GM18502 (cell line): ENCODE measurements around the gene PLK1.

Experiments used
- ATAC-seq: cut with Tn5 transposase; IDR thresholded peaks from one replicate; pipeline ENCODE4 v1.9.1; 2021; ENCODE audit warnings: mild to moderate bottlenecking; ENCODE audit not compliant: unreplicated experiment, poor library complexity

The PLK1 gene

DNA sequence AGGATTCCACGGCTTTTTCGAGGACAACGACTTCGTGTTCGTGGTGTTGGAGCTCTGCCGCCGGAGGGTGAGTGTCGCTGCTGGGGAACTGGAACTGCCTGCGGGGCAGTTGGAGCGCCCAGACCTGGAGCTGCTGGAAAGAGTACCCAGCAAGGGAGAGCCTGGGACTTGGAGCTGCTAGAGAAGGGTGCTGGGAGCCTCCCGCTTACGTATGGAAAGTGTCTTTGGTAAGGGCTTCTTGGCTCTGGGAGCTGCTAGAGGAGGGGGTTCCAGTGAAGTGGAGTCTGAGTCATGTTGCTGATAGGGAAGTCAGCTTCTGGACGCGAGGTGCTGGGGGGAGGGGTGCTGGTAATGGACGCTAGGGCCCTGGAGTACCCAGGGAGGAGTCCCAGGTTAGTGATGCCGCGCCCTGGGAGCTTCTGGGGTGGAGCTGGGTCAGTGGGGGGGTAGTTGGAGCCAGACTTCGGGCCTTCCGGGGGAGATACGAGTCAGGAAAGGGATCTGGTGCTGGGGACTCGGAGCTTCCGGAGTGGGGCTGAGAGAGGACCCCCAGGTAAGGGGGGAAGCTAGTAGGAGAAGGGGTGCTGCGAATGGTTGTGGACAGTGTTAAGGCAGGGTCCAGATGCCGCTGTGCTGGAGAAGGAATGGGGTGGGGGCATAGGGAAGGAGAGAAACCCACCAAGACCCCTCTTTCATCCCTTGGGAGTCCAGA is 741 bp downstream of the PLK1 start:
- ATAC-seq: no peak

DNA sequence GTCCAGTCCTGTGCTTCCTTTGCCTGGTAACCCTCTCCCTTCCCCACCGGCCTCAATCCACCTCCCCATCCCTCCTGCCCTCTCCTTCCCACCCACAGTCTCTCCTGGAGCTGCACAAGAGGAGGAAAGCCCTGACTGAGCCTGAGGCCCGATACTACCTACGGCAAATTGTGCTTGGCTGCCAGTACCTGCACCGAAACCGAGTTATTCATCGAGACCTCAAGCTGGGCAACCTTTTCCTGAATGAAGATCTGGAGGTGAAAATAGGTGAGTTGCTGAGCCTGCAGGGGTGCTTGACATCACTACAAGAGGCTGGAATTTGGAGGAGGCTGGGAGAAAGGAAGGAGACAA is 1.3 kb downstream of the PLK1 start:
- ATAC-seq: no peak

DNA sequence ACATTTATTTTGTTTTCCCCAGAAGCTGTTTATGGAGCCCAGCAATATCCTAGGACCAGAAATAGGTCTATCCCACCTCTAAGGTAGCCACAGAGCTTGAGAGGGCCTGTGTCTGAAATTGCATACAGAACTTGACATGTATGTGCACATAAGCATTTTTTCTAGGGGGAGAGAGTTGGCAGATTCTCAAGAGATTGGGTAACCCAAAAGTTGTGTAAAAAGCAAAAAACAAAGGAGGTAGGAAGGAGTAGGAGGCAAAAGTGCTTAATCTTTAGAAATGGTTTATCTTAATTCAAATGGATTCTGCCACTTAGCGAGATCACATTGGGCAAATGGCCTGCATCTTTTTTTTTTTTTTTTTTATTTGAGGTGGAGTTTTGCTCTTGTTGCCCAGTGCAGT is 3.5 kb downstream of the PLK1 start:
- ATAC-seq: no peak

DNA sequence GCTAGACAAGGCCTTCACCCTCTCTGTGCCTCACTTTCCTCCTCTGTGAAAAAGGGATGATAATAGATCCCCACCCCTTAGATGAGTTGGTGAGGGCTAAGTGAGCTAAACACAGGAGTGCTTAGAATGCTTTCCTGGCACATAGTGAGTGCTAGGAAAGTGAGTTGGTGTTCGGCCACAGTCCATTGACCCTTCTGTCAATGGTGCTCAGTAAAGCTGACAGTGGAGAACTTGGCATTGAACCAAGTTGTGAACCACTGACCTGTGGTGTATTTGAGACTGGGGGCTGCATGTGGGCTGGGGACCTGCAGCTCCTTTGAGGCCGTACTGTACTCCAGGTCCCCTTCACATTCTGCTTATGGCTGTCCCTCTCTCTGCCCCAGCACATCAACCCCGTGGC is 4.8 kb downstream of the PLK1 start:
- no peak for ATAC-seq

DNA sequence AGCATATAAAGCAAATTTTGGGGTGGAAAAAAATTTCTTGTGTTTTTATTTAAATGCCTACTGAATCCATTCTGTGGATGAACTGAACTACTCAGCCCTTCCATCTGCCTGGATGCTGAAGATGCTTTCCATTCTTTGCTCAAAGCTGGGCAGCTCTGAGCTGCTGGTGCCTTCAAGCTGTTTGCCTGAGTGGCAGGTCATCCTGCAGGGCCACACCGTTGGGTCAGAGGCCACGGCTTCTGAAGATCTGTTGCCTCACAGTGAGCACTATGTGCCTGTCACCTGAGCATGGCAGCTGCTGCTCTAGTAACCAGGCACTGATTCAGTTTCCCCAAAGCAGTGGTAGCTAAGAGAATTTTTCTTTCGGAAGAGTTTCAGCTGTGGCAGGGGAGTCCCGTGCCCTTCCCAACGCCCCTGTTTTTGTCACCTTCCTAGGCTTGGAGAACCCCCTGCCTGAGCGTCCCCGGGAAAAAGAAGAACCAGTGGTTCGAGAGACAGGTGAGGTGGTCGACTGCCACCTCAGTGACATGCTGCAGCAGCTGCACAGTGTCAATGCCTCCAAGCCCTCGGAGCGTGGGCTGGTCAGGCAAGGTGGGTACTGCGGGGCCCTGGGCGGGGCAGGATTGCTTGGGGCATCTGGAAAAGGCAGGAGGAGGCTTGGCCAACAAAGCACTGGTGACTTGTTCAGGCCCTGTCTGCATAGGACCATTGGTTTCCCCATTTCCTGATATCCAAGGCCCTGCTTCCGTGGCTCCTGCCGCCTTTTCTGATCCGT is 8.5 kb downstream of the PLK1 start:
- ATAC-seq: no peak

DNA sequence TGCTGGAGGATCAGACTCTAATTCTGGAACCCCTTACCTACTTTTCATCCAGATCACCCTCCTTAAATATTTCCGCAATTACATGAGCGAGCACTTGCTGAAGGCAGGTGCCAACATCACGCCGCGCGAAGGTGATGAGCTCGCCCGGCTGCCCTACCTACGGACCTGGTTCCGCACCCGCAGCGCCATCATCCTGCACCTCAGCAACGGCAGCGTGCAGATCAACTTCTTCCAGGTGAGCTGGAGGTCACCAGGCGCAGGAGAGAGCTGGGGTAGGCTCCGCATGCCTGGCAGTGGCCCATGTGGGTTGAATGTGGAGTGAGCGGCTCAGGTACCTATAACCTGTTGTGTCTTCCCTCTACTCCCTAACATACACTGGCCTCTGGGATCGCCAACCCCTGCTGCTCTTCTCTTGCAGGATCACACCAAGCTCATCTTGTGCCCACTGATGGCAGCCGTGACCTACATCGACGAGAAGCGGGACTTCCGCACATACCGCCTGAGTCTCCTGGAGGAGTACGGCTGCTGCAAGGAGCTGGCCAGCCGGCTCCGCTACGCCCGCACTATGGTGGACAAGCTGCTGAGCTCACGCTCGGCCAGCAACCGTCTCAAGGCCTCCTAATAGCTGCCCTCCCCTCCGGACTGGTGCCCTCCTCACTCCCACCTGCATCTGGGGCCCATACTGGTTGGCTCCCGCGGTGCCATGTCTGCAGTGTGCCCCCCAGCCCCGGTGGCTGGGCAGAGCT is 10.9 kb downstream of the PLK1 start:
- ATAC-seq: no peak

DNA sequence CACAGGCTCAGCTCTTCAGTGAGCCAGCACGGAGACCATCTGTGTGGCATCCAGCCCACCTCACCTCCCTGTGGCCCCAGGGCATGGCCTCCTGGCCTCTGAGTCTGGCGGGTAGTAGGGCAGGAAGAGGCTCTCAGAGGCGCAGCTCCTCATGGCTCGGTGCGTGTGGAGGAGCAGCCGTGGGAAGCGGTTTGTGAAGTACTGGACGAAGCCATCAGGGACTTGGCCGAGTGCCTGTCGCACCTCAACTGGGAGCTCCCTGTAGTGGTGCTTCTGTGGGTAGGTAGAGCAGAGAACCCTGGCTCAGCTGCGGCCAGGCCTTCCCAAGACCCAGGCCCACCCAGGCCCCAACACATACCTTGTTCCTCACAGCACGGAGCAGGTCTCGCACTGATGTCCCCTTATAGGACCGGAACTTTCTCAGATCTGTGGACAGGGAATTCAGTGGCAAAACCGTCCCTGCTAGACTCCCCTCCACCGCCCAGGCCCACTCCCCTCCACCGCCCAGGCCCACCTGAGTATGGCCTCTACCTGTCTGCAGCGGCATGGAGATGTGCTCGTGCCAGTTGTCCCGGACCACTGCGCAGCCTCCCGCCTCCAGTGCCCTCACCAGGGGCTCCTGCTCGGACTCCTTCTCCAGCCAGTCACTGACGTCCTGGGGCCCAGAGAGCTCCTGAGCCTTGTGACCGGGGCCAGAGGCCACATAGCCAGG is 12.2 kb downstream of the PLK1 start:
- ATAC-seq: no peak

DNA sequence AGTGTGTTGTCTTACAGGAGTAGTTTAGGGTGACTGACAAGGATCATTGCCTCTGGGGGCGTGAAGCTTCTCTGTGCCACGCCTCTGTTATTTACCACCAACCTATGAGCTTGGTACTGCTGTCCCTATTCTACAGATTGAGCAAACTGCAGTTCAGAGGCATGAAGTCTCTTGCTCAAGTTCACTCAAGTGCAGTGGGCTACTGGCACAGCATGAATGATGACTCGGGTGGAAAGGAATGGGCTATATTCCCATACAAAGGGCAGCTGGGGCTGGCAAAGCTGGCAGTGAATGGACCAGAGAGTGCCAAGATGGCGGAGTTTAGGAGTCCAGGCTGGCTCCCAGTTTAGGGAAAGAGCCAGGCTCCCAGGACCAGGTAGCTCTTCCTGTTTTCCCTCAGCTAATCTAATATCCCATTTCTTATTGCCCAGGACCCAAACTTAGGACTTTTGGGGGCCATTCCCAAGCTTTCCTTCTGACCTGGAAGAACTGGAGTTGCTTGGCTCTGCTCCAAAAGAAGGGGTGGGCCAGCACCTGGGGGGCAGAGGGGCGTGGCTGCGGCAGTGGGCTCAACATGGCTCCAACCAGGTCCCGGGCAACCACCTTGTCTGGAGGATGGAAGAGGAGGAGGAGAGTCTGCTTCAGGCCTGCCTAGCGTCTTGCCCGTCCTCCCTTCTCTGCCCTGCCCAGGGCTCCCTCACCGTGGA is 12.9 kb downstream of the PLK1 start:
- ATAC-seq: no peak

DNA sequence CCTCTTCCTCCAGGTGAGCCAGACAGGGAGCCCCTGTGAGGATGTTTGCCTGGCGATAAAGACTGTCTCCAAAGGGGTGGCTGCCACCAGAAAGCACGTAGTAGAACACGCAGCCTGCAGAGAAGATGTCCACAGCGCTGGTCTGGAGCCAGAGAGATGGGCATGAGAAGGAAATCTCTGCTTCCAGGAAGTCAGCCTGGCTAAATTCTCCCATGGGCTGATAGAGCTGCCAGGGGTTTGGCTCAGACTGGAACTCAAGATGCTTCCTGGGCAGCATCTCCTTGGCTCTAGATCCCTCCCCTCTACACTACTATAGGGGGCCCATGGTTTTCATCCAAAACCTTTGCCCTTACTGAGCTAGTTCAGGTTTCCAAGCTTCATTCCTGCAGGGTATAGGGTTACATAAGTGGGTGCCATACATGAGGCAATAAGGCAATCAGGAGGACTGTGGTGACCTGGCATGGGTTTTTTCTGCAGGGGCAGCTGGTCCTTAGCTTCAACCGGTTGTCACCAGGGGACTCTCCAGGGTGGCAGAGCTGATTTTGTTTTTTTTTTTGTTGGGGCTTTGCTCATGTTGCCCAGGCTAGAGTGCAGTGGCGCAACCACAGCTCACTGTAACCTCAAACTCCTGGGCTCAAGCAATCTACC is 13.6 kb downstream of the PLK1 start:
- no peak for ATAC-seq

DNA sequence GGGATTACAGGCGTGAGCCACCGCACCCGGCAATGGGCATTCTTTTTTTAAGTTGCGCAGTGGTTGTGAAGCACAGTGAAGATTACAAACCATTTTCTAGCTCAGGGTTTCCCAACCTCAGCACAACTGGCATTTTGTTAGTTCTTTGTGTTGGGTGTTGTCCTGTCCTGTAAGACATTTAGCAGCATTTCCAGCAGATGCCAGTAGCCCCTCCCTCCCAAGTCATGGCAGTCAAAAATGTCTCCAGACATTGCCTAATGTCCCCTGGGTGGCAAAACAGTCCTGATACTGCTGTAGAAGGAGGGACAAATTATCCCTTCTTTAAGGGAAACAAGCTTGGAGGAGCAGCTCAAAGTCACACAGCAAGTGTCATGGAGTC is 15.6 kb downstream of the PLK1 start:
- ATAC-seq: no peak

DNA sequence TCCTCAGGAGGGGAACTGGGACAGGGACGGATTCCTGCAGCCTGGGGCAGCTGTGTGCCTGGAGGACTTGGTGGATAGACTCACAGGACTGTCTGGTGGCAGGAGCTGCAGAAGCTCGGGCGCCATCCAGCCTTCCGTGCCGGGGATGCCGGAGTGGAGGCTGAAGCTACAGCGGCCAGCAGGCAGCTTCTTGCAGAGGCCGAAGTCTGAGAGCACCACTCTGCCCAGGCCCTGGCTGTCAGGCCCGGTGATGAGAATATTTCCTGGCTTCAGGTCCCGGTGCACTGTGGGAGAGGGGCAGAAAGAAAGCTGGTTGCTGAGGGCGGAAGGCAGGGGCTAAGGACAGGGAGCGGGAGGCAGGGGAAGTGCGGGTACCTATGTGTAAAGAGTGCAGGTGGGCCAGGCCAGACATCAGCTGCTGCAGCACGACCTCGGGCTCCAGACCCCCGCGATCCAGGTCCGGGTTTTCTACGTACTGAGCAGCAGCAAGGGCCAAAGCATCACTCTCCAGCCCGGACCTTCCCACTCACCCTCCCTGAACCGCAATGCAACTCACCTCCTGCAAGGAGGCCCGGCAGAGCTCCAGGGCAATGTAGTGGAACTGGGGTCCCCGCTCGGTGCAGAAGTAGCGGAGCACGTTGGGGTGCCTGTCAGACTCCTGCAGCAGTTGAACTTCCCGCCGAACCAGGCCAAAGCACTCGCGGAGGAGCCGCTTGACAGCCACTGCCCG is 16.1 kb downstream of the PLK1 start:
- ATAC-seq: no peak

DNA sequence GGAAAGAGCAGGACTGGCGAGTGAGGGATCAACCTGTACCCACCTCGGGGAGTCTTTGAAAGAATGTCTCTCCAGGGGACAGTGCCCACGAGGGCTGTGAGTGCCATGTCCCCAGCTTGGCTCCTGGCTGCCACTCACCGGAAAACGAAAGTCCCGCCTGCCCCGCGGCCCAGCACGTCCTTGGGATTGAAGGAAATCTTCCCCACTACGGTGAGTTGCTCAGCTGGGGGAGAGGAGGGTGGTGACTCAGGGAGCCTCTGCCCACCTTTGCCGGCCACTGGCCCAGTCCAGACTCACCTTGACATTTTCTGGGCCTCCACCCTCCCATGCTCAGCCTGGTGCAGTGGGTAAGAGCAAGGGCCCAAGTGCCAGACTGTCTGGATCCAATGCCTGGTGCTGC is 17.1 kb downstream of the PLK1 start:
- ATAC-seq: no peak

DNA sequence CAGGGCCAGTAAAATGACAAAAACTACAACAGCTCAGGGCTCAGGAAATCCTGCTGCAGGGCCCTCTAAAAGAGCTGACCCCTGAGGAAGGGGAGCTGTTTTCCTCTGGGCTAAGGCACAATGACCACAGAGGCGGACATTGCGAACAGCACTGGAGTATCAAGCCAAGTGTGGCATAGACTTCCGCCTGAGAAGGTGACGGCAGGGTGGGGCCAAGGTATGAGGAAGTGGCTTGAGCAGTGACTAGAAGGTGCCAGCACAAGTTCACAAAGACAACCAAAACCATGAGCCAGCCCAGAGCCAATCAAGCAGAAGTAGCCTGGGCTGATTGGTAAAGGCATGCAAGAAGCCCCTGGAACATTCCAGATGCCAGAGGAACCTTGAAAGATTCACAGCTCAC is 20.4 kb downstream of the PLK1 start:
- no peak for ATAC-seq

DNA sequence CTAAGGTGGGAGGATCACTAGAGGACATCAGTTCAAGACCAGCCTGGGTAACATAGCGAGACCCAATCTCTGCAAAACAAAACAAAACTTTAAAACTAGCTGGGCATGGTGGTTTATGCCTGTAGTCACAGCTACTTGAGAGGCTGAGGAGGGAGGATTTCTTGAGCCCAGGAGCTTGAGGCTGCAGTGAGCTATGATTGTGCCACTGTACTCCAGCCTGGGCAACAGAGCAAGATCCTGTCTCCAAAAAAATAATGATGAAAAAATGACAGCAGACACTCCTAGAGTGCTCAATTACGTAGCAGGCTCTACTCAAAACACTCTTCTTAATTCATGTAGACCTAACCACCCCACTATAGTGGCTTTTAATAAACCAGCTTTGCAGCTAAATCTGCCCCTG is 21.4 kb downstream of the PLK1 start:
- ATAC-seq: no peak

DNA sequence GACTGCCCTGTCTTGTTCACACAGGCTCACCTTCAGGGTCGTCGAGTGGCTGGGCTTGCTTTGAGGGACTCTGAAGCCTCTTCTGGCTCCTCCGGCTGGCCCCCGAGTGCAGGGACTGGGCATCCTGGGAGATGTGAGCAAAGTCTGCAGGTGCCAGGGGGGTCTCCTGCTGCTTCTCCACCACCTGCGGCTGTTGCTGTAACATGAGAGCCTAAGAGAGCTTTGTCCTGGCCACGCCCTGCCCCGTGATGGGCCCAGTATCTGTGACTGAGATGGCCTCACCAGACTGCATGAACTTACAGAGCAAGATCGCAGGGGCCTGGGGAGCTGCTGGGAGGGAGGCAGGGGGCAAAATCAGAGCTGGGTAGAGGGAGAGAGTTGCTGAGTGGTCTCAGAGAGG is 21.8 kb downstream of the PLK1 start:
- ATAC-seq: no peak

DNA sequence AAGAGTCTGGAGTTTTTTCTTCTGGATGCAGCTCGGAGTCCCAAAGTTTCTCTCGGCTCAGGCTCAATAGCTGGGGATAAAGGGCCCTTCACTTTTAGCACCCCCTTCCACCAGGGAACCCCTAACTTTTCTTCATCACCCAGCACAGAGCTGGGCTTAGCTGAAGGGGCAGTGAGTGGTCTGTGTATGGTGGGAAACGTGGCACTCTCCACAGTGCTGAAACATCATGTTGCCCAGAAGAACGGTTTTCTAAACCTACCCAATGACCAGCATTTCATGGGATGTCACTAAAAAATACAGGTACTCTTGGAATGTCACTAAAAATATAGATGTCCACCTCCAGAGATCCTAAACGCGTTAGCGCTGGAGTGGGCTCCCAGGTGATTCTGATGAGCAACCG is 22.4 kb downstream of the PLK1 start:
- ATAC-seq: no peak

DNA sequence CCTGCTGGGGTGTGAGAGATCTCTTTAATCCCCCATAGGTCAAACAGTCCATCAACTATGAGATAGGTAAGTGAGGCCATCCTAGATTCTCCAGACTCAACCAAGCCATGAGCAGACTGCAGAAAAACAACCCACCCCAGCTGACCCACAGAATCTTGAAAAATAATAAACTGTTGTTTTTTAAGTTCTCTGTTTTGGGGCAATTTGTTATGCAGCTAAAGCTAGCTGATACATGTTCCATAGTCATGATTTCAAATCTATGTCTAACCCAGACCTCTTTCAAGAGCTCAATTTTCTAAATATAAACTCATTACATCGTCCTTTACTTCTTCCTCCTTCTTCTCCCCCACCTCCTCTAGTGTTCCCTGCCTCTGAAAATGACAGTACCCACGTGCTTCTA is 24.3 kb downstream of the PLK1 start:
- no peak for ATAC-seq

DNA sequence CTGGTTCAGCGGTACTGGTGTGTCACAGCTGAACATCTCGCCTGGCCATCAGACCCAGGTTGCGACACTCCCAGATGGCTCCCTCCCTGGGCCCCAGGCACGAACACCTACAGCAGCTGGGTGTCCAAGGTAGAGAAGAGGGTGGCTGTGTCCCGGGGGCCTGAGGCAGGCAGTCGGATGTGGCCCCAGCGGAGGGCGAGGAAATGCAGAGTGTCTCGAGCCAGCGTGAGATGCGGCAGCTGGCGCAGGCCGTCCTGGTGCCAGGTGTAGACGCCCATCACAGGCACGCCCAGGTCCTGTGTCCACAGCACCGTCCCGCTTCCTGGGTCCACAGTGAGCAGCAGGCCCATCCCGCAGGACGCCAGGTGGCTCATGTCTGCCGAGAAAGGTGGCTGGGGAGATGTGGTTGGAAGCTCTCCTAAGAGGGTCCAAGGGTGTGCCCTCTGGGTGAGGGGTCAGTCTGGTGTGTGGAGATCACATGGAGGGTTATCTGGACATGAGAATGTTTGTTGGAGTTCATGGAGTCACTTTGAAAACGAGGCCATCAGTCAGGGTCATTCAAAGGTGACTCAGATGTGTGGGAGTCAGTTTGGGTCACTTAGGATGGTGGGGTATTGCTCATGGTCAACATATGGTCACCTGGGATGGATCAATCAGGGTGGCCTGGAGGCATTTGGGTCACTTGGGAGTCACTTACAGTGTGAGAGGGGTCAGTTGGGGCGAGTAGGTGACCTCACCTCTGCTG is 26.3 kb downstream of the PLK1 start:
- ATAC-seq: no peak

DNA sequence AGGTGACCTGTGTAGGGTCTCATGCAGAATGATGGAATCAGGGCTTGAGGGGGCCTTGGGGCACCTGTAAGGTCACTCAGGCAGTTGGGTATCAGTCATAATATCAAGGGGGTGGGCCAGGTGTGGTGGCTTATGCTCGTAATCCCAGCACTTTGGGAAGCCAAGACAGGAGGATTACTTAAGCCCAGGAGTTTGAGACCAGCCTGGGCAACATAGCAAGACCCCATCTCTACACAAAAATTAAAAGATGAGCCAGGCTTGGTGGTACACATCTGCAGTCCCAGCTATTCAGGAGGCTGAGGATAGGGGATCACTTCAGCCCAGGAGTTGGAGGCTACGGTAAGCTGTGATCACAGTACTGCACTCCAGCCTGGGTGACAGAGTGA is 26.8 kb downstream of the PLK1 start:
- no peak for ATAC-seq
